RWPE2 (cell line): ENCODE data around the gene TLNRD1.

Experiments
- ATAC-seq: fragments of 200-7000 bp; cut with Tn5 transposase; 3 replicates; pipeline ENCODE4 v1.9.1; 2021; ENCODE audit warnings: low read depth
- DNase-seq: peaks from one replicate; pipeline ENCODE4 v3.0.0-alpha.2; 2020; ENCODE audit warnings: low spot score
- H3K27ac ChIP-seq: fragments of 450-650 bp; 2 replicates; pipeline ENCODE4 v1.5.1; 2017; ENCODE audit warnings: mild to moderate bottlenecking; ENCODE audit not compliant: poor library complexity, severe bottlenecking
- H3K27me3 ChIP-seq: fragments of 250-450 bp; sonication (Bioruptor Pico); 2 replicates; pipeline ENCODE4 v1.5.1; 2021; ENCODE audit warnings: mild to moderate bottlenecking, moderate library complexity; ENCODE audit not compliant: insufficient read depth, poor library complexity, severe bottlenecking
- H3K36me3 ChIP-seq: fragments of 250-450 bp; sonication (Bioruptor Pico); 2 replicates; pipeline ENCODE4 v1.5.1; 2020; ENCODE audit warnings: low read depth, mild to moderate bottlenecking, moderate library complexity
- H3K4me1 ChIP-seq: fragments of 250-450 bp; sonication (Bioruptor Pico); 2 replicates; pipeline ENCODE4 v1.5.1; 2021; ENCODE audit warnings: mild to moderate bottlenecking, moderate library complexity; ENCODE audit not compliant: insufficient read depth, poor library complexity, severe bottlenecking
- H3K4me3 ChIP-seq: fragments of 250-450 bp; sonication (Bioruptor Pico); 2 replicates; pipeline ENCODE4 v1.5.1; 2021; ENCODE audit warnings: mild to moderate bottlenecking, moderate library complexity; ENCODE audit not compliant: severe bottlenecking
- H3K9me3 ChIP-seq: fragments of 250-450 bp; sonication (Bioruptor Pico); 2 replicates; pipeline ENCODE4 v1.5.1; 2021; ENCODE audit warnings: mild to moderate bottlenecking, moderate library complexity; ENCODE audit not compliant: severe bottlenecking
- CTCF ChIP-seq: fragments of 450-650 bp; IDR thresholded peaks from one replicate; pipeline ENCODE4 v1.5.1; 2017; ENCODE audit warnings: mild to moderate bottlenecking, moderate library complexity; ENCODE audit not compliant: poor library complexity, severe bottlenecking

TLNRD1 gene

GRCh38 chr15:80996247-80996646, 4.5 kb upstream of the TLNRD1 start:
- no peak overlapping the region for H3K4me3 ChIP-seq
- H3K9me3 ChIP-seq, result no peaks in the 10 kb centered on the region
- H3K4me1 ChIP-seq, result no peaks in the 10 kb centered on the region
- no peaks in the 10 kb centered on the region for H3K27me3 ChIP-seq
- H3K36me3 ChIP-seq, result no peaks in the 10 kb centered on the region
- DNase-seq (no peak), ATAC-seq (no peak)
- no peak overlapping the region for H3K27ac ChIP-seq
- peak; percentile 68 for TF ChIP-seq CTCF

- no peak overlapping the region for H3K4me3 ChIP-seq
- ATAC-seq (no peak), DNase-seq (no peak)
- H3K27me3 ChIP-seq, result no peaks in the 10 kb centered on the region
- no peaks in the 10 kb centered on the region for H3K9me3 ChIP-seq
- no peak overlapping the region for H3K27ac ChIP-seq
- H3K36me3 ChIP-seq, result peaks cover under 1% of the 10 kb centered on the region
- no peak for TF ChIP-seq CTCF
- H3K4me1 ChIP-seq, result no peaks in the 10 kb centered on the region
Measured at GRCh38 chr15:80997692-80998091, 3.0 kb upstream of the TLNRD1 start.

- TF ChIP-seq CTCF, result no peak
- H3K4me1 ChIP-seq, result peaks cover 2% of the 10 kb centered on the region
- ATAC-seq (no peak), DNase-seq (no peak)
- H3K36me3 ChIP-seq, result peaks cover 6% of the 10 kb centered on the region
- H3K4me3 ChIP-seq, result no peak overlapping the region
- no peaks in the 10 kb centered on the region for H3K27me3 ChIP-seq
- no peak overlapping the region for H3K27ac ChIP-seq
- no peaks in the 10 kb centered on the region for H3K9me3 ChIP-seq
Measured at GRCh38 chr15:80998251-80998650, 2.5 kb upstream of the TLNRD1 start.

- Histone ChIP-seq H3K9me3 (no peaks in the 10 kb centered on the region), H3K36me3 (peaks cover 20% of the 10 kb centered on the region), H3K27ac (peak overlapping the region; percentile 83), H3K4me3 (peak overlapping the region; percentile 92), H3K27me3 (no peaks in the 10 kb centered on the region), H3K4me1 (peaks cover 11% of the 10 kb centered on the region)
- DNase-seq (no peak), ATAC-seq (no peak)
- no peak for TF ChIP-seq CTCF
Measured at GRCh38 chr15:80999623-81000036, 1.1 kb upstream of the TLNRD1 start.

GRCh38 chr15:81000144-81000623, 539 bp upstream of the TLNRD1 start:
- DNase-seq, result no peak
- Histone ChIP-seq H3K36me3 (peaks cover 25% of the 10 kb centered on the region), H3K27me3 (no peaks in the 10 kb centered on the region), H3K4me1 (peaks cover 11% of the 10 kb centered on the region), H3K27ac (peak overlapping the region; percentile 83), H3K4me3 (peak overlapping the region; percentile 92), H3K9me3 (no peaks in the 10 kb centered on the region)
- no peak for TF ChIP-seq CTCF
- ATAC-seq, result no peak; the same call in 2 of the 3 replicates
